Globus pallidus (tissue), 1 donor: ENCODE data around the gene SDHC.
"Not testable (repeated sequence)": the region's sequence is repeated elsewhere in the genome, so short reads cannot be mapped to it uniquely, and the experiment has no call there.

Experiments used
- DNase-seq: peaks from one replicate; pipeline ENCODE4 v3.0.0-alpha.2; 2015; ENCODE audit warnings: low spot score

Gene SDHC

DNA sequence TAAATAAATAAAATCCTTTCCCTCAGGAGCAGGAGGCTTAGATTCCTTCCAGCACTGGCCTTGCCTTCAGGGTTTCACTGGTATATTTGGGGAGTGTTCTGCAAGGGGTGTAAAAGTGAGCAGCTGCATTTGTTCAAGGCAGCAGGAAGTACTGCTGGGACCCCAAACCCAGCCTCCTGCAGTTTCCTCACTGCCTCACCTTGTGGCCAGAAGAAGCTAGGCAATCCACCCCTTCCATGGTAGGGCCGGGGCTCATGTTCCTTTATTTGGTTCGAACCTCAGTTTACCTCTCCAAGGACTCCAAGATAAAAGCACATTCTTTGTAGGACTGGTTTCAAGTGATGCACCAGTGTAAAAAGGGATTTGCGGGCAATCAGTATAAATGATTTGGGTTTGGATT, 74.5 kb downstream of the SDHC start:
- no peak for DNase-seq

DNA sequence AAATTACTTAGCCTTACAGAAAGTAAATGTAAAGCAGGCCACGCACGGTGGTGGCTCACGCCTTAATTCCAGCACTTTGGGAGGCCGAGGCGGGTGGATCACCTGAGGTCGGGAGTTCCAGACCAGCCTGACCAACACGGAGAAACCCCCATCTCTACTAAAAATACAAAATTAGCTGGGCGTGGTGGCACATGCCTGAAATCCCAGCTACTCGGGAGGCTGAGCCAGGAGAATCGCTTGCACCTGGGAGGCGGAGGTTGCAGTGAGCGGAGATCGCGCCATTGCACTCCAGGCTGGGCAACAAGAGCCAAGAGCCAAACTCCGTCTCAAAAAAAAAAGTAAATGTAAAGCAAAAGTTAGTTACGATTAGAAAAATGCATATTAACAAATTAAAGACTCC, 75.0 kb downstream of the SDHC start:
- DNase-seq = not testable (repeated sequence)

DNA sequence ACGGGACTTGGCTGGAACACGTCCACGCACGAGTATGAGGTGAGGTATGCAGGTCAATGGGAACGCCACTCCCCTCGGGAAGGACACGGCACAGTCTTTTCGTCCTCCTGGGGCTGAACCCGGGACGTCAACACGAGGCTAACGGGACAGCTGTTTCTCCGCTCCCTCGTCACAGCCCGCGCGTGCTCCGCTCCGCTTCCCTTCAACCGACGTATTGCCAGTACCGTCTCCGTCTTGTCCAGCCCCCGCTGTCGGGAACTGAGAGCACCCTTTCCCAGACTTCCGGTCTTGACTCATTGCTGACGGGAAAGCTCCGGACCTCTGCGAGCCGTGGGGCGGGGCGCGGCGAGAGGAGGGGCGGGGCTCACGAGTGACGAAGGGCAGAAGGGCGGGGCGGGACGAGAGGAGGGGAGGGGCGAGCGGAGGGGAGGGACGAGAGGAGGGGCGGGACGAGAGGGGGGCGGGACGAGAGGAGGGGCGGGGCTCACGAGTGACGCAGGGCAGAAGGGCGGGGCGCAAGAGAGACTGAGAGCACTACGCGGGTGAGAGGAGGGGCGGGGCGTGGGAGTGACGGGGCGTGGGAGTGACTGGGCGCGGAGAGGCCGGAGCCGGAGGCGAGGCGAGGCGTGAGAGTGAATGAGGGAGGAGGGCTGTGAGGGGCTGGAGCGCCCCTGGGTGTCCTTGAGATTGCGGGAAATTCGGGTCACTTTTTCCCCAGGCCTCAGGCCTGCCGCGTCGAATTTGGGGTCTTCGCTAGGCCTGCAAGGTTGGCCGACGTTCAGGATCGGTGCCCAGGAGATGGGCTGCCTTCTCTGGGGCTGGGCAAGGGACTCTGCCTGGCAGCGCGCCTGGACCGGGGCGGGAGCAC, 75.7 kb downstream of the SDHC start:
- peak; percentile 96 for DNase-seq

DNA sequence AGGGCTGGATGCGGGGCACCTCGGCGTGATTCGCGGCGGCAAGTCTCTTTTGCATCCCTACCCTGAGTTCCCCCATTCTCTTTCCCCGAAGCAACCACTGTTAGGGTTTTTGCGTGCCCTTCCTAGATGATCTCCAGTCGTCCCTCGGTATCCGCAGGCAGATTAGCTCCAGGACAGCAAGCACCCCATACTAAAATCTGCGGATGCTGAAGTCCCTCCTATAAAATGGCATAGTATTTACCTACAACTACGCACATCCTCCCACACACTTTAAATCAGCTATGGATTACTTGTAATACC, 76.3 kb downstream of the SDHC start:
- DNase-seq = no peak

DNA sequence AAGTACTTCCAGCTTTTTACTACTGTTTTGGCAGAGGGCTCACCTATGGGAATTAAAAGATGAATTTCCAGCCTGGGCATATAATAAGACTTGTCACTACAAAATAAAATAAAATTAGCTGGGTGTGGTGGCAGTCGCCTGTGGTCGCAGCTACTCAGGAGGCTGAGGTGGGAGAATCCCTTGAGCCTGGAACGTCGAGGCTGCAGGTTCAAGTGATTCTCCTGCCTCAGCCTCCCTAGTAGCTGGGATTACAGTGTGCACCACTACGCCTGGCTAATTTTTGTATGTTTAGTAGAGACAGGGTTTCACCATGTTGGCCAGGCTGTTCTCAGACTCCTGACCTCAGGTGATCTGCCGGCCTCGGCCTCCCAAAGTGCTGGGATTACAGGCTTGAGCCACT, 77.0 kb downstream of the SDHC start:
- DNase-seq = not testable (repeated sequence)

DNA sequence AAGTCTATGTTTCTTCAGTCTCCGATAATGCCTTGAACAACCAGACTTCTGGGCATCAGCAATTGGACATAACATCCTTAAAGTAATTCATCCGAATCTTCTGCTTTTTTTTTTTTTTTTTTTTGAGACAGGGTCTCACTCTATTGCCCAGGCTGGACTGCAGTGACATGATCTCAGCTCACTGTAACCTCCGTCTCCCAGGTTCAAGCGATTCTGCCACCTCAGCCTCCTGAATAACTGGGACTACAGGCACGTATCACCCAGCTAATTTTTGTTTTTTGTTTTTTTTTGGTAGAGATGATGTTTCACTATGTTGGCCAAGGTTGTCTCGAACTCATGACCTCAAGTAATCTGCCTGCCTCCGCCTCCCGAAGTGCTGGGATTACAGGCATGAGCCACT, 77.4 kb downstream of the SDHC start:
- no peak for DNase-seq

DNA sequence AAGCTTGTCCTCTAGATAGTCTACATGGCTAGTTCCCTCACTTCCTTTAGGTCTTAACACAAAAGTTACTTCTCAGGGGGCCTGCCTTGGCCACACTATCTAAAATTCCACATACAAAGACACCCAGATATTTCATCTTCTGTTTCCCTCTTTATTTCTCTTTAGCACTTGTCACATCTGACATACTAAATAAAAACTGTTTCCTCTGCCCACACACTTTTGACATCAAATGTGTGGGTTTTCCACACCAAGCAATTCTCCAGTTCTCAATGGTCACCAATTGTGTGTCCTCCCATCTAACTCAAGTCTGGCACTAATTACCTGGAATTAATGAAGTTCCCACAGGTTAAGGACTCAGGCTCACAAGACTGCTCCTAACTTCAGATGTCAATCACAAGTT, 79.0 kb downstream of the SDHC start:
- DNase-seq = no peak

DNA sequence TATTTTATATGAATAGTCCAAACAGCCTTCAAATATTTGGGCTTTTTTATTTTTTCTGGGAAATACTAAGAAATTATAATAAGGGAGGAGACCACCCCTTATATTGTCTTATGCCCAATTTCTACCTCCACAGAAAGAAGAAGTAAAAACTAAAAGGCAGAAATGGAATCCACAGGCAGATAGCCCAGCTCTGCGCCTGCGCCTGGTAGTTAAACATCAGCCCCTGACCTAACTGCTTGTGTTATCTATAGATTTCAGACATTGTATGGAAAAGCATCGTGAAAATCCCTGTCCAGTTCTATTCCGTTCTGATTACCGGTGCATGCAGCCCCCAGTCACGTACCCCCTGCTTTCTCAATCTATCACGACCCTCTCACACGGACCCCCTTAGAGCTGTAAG, 82.9 kb downstream of the SDHC start:
- not testable (repeated sequence) for DNase-seq

DNA sequence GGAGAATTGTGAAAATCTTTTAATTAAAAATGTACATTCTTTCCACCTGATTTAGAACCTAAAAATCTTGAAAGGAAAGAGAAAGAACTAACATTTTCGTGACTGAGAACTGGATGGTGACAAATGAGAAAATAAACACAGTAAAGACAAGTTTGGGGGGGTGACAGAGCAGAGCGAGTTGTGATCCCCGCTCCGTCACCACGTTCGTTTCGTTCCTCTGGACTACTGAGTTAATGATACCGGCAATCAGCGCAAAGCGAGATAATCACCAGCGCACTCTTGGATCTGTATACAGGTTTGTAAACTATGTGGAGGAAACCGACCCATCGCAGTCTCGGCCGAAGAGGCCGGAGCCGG, 84.7 kb downstream of the SDHC start:
- DNase-seq = no peak

DNA sequence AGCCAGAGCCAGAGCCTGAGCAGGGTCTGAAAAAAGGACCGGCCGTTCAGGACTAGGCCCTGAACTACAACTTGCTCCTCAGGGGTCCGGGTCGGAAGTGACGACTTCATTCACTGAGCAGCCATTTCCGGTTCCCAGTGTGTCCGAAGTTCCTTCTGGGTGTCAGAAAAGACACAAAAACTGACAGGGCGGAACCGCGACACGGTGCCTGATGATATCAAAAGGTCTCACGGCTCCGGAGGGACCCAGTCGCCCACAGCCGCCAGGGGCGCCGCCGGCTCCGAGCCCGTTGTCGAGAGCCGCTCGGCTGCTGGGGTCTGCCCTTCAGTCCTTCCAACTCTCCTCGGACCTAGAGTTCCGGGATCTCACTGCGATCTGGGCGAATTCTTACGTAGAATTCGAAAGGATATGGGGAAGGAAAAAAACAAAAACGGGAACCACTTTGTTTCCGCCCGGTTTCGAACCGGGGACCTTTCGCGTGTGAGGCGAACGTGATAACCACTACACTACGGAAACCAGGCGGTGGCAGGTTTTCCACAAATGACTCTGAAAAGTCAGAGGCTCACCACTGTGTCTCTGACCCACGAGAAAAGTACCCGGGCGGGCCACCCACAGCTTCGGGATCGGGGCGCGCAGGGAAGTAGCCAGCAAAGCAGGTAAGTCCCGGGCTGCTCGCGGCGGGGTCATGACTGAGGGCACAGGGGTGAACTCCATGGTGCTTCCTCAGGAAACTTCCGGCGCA, 85.2 kb downstream of the SDHC start:
- DNase-seq = peak; percentile 91

DNA sequence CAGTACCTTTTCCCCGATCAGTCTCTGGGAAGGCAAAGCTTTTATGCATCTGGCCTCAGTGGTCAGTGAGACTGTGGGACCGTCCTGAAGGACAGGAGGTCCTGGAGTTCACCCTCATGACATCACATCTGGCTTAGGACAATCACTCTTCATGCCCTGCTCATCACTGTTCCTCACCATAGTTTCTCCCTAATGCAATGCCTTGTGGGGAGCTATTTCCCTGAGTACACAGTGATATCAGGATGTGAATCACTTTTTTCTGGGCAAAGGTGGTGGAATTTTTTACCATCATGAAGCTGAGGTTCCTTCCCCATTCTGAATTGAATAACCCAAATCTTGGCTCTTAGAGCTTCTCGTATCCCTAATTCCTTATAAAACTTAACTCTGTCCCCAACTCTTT, 88.3 kb downstream of the SDHC start:
- no peak for DNase-seq

DNA sequence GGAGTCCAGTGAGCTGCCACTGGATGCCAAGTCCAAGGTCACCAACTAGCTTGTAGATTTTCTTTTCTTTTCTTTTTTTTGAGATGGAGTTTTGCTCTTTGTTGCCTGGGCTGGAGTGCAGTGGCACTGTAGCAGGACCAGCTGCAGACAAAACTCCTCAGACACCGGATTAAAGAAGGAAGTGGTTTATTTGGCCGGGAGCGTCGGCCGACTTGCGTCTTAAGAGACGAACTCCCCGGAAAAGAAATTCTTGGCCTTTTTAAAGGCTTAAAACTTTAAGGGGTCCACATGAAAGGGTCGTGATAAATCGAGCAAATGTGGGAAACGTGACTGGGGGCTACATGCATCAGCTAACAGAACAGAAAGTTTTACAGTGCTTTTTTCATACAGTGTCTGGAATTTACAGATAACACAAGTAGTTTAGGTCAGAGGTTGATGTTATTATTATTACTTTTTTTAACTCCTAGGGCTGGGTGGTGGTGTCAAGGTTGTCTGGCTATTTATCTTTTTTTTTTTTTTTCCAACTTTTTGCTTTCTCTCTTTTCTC, 89.9 kb downstream of the SDHC start:
- no peak for DNase-seq

DNA sequence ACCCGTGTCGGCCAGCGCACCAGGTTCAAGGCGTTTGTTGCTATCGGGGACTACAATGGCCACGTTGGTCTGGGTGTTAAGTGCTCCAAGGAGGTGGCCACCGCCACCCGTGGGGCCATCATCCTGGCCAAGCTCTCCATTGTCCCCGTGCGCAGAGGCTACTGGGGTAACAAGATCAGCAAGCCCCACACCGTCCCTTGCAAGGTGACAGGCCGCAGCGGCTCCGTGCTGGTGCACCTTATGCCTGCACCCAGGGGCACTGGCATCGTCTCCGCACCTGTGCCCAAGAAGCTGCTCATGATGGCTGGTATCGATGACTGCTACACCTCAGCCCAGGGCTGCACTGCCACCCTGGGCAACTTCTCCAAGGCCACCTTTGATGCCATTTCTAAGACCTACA, 92.4 kb downstream of the SDHC start:
- DNase-seq = not testable (repeated sequence)

DNA sequence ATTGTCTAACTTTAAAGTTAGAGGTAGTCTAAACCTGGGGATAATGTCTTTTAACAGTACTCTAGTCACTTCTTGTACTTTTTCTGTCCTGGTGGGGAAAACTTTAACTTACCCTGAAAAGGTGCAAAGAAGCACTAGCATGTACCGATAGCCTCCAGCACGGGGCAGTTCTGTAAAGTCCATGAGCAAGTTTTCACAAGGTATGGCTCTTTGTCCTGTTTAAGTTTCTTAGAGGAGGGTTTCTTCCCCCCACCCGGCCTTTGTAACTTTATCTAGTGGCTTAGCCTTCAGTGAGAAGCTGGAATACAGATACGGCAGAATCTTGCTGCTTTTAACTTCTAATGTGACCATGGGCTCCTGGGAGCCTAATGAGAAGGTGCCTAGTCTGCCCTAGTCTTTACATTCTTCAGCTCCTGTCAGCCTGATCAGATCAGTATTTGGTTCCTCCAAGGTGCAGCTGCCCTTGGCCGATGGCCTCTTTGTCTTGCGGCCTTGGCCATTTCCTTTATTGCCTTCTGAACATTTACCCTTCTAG, 93.3 kb downstream of the SDHC start:
- no peak for DNase-seq

DNA sequence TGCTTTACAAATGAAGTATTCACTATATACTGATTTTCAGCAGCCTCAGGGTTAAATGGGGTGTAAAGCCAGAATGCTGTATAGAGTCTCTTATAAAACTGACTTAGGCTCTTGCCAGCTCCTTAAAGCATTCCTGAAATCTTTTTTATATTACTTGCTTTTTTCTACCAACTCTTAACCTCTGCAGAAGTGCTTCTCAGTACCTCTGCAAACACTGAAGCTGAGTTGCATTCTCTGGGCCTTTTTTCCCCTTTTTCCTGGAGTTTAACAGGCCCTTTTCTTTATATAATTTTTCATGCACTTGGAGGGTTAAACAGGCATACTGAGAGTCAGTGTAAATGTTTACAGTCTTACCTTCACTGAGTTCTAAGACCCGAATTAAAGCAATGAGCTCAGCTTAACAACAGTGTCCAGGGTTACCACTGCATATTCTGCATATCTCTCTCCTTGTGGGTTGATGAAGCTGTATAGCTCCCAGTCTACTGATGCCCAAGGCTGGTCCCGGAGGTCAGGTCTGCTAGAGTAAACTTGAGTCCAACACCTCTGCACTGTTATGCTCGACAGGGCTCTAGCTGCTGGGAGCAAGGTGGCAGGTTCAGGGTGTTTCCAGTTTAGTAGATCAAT, 94.4 kb downstream of the SDHC start:
- no peak for DNase-seq

DNA sequence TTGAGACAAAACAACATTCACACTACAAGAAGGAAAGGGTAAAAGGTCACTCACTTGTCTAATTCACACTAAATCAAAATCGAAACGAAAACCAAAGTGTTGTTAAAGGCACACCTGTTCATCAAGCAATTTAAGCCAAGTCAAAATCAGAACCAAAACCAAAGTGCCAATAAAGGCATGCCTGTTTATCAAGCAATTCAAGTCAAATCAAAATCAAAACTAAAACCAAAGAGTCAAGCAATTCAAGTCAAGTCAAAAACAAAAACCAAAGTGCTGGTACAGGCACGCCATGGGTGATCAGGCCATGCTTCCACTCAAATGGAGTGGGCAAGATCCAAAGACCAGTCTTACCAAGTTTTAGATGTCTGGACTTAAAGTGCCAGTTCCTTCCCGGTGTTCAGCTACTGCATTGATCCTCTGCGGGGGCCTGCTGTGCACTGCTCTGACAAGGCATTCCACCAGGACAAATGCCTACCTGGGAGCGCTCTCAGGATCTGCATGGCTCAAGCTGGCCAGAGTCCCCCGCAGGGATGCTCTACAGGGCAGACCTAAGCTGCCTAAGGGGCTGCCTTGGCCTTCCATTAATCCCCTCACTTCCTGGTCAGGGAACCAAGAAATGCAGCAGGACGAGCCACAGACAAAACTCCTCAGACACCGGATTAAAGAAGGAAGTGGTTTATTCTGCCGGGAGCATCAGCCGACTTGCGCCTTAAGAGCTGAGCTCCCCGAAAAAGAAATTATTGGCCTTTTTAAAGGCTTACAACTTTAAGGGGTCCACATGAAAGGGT, 95.9 kb downstream of the SDHC start:
- DNase-seq = not testable (repeated sequence)

DNA sequence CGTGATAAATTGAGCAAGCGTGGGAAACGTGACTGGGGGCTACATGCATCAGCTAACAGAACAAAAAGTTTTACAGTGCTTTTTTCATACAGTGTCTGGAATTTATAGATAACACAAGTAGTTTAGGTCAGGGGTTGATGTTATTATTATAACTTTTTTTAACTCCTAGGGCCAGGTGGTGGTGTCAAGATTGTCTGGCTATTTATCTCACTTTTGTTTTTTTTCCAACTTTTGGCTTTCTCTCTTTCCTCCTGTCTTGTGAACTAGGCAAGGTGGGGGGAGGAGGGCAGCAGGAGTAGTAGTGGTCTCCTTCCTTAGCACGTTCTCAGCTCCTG, 96.4 kb downstream of the SDHC start:
- not testable (repeated sequence) for DNase-seq
